Large intestine (tissue), 3 donors: ENCODE results near the gene TBXAS1. TPM values are rescaled to one million over a fixed set of nuclear protein-coding genes. Genes with fewer than 3 reads are reported as not detected.

Experiments
- DNase-seq, 2 donors: peaks; one replicate each; pipeline versions ENCODE4 v3.0.0 to v3.0.0-alpha.2; 2013
- H3K27ac ChIP-seq: one replicate; pipeline ENCODE4 v1.5.1; 2013; ENCODE audit warnings: low read length
- H3K27me3 ChIP-seq: 2 replicates; pipeline ENCODE4 v1.6.1; 2013; ENCODE audit warnings: low read length; ENCODE audit not compliant: control insufficient read depth, insufficient read depth
- H3K36me3 ChIP-seq: 2 replicates; pipeline ENCODE4 v1.6.1; 2013; ENCODE audit warnings: low read length; ENCODE audit not compliant: control insufficient read depth, insufficient read depth
- H3K4me1 ChIP-seq: one replicate; pipeline ENCODE4 v1.6.1; 2013; ENCODE audit warnings: low read length; ENCODE audit not compliant: control insufficient read depth, insufficient read depth
- H3K4me3 ChIP-seq: one replicate; pipeline ENCODE4 v1.5.1; 2013; ENCODE audit warnings: low read length
- H3K9me3 ChIP-seq: one replicate; pipeline ENCODE4 v1.6.1; 2013; ENCODE audit warnings: mild to moderate bottlenecking, low read depth, low read length, moderate library complexity; ENCODE audit not compliant: control insufficient read depth
- WGBS: methylation state at CpG from one replicate; pipeline ENCODE4 v1.1.5; 2013; ENCODE audit warnings: low lambda C conversion rate; ENCODE audit not compliant: insufficient coverage; 5-methylcytosine and 5-hydroxymethylcytosine counted together
- polyA plus RNA-seq: library from polyadenylated mRNA; unstranded; fragments of 120-200 nt; gene quantifications from one replicate; pipeline ENCODE4 v1.2.1, GENCODE V29; 2013

Gene TBXAS1
- polyA plus RNA-seq, 1 donor: 9.6 TPM

GRCh38 chr7:139989366-139990141 is 160.5 kb downstream of the TBXAS1 start:
- Histone ChIP-seq H3K4me3 (no peak overlapping the region), H3K27me3 (no peaks in the 10 kb centered on the region), H3K9me3 (no peaks in the 10 kb centered on the region), H3K4me1 (no peaks in the 10 kb centered on the region), H3K36me3 (no peaks in the 10 kb centered on the region), H3K27ac (no peak overlapping the region)
- WGBS: no CpG with 5 or more reads among the region's 12 CpGs
- no peak for DNase-seq

GRCh38 chr7:139990142-139990535 is 161.1 kb downstream of the TBXAS1 start:
- H3K36me3 ChIP-seq: no peaks in the 10 kb centered on the region
- H3K4me3 ChIP-seq: no peak overlapping the region
- no peaks in the 10 kb centered on the region for H3K4me1 ChIP-seq
- no peak overlapping the region for H3K27ac ChIP-seq
- DNase-seq: no peak
- no peaks in the 10 kb centered on the region for H3K9me3 ChIP-seq
- no peaks in the 10 kb centered on the region for H3K27me3 ChIP-seq
- no CpG with 5 or more reads among the region's 10 CpGs for WGBS

- no peak for DNase-seq
- Histone ChIP-seq H3K27me3 (no peaks in the 10 kb centered on the region), H3K9me3 (no peaks in the 10 kb centered on the region), H3K4me1 (no peaks in the 10 kb centered on the region), H3K36me3 (no peaks in the 10 kb centered on the region), H3K27ac (no peak overlapping the region), H3K4me3 (no peak overlapping the region)
- no CpG with 5 or more reads among the region's 22 CpGs for WGBS
Observed at GRCh38 chr7:139990571-139991268, 161.7 kb downstream of the TBXAS1 start.

- WGBS: no CpG with 5 or more reads among the region's 5 CpGs
Observed at GRCh38 chr7:139991269-139991666, 162.2 kb downstream of the TBXAS1 start.

GRCh38 chr7:139991911-139992310 is 162.8 kb downstream of the TBXAS1 start:
- Histone ChIP-seq H3K27me3 (peaks cover 2% of the 10 kb centered on the region), H3K36me3 (no peaks in the 10 kb centered on the region), H3K27ac (no peak overlapping the region), H3K4me1 (no peaks in the 10 kb centered on the region), H3K4me3 (no peak overlapping the region), H3K9me3 (no peaks in the 10 kb centered on the region)
- no CpG with 5 or more reads among the region's 6 CpGs for WGBS
- DNase-seq: no peak

More at GRCh38 chr7:139991269-139991666, 162.2 kb downstream of the TBXAS1 start:
- Histone ChIP-seq H3K9me3 (no peaks in the 10 kb centered on the region), H3K4me1 (no peaks in the 10 kb centered on the region), H3K27ac (no peak overlapping the region), H3K27me3 (no peaks in the 10 kb centered on the region), H3K4me3 (no peak overlapping the region), H3K36me3 (no peaks in the 10 kb centered on the region)
- DNase-seq: no peak

- no peak overlapping the region for H3K4me3 ChIP-seq
- no peak overlapping the region for H3K27ac ChIP-seq
- H3K27me3 ChIP-seq: peaks cover 2% of the 10 kb centered on the region
- H3K9me3 ChIP-seq: no peaks in the 10 kb centered on the region
- whole genome bisulfite sequencing: no CpG with 5 or more reads among the region's 14 CpGs
- no peak for DNase-seq
- no peaks in the 10 kb centered on the region for H3K4me1 ChIP-seq
- H3K36me3 ChIP-seq: no peaks in the 10 kb centered on the region
Observed at GRCh38 chr7:139992353-139993044, 163.4 kb downstream of the TBXAS1 start.

- DNase-seq: no peak
- H3K4me3 ChIP-seq: no peak overlapping the region
- WGBS: no CpG with 5 or more reads among the region's 8 CpGs
- H3K27me3 ChIP-seq: peaks cover 2% of the 10 kb centered on the region
- no peaks in the 10 kb centered on the region for H3K9me3 ChIP-seq
- no peaks in the 10 kb centered on the region for H3K4me1 ChIP-seq
- no peak overlapping the region for H3K27ac ChIP-seq
- H3K36me3 ChIP-seq: no peaks in the 10 kb centered on the region
Observed at GRCh38 chr7:139993169-139993568, 164.1 kb downstream of the TBXAS1 start.

- Histone ChIP-seq H3K9me3 (no peaks in the 10 kb centered on the region), H3K4me1 (no peaks in the 10 kb centered on the region), H3K36me3 (no peaks in the 10 kb centered on the region), H3K27ac (no peak overlapping the region), H3K4me3 (no peak overlapping the region), H3K27me3 (peaks cover 2% of the 10 kb centered on the region)
- WGBS: no CpG with 5 or more reads among the region's 2 CpGs
- DNase-seq: no peak
Observed at GRCh38 chr7:139993592-139993991, 164.5 kb downstream of the TBXAS1 start.

- Histone ChIP-seq H3K36me3 (no peaks in the 10 kb centered on the region), H3K27me3 (peaks cover 2% of the 10 kb centered on the region), H3K27ac (no peak overlapping the region), H3K4me3 (no peak overlapping the region), H3K4me1 (no peaks in the 10 kb centered on the region), H3K9me3 (no peaks in the 10 kb centered on the region)
- DNase-seq: no peak
- no CpG with 5 or more reads among the region's 1 CpG for WGBS
Observed at GRCh38 chr7:139994356-139994755, 165.3 kb downstream of the TBXAS1 start.

- Histone ChIP-seq H3K27me3 (peaks cover 2% of the 10 kb centered on the region), H3K9me3 (no peaks in the 10 kb centered on the region), H3K27ac (no peak overlapping the region), H3K4me3 (no peak overlapping the region), H3K4me1 (no peaks in the 10 kb centered on the region), H3K36me3 (no peaks in the 10 kb centered on the region)
- DNase-seq: peak in 1 of 2 donors; percentile 22
- WGBS: no CpG with 5 or more reads among the region's 19 CpGs
Observed at GRCh38 chr7:139995017-139995915, 166.2 kb downstream of the TBXAS1 start.
